Gastroesophageal sphincter (tissue), 3 donors: ENCODE data around the gene SUN5.

Experiments
- CTCF ChIP-seq, 4 experiments: fragments of 200-600 bp in 2 of 4; fragments of 450-650 bp in 2 of 4; sonication (generic) in 1 of 4; IDR thresholded peaks; one replicate each; pipeline ENCODE4 v1.5.1; 2017 to 2019; ENCODE audit warnings: antibody characterized with exemption in 4 of 4, mild to moderate bottlenecking in 2 of 4, moderate library complexity in 2 of 4
- EP300 ChIP-seq: sonication (generic); formaldehyde crosslinking; IDR thresholded peaks from one replicate; pipeline ENCODE4 v1.6.1; 2017; ENCODE audit warnings: antibody characterized with exemption, mild to moderate bottlenecking
- POLR2A ChIP-seq, 2 donors: fragments of 450-650 bp; IDR thresholded peaks; one replicate each; pipeline ENCODE4 v1.6.1; 2017; ENCODE audit warnings: antibody characterized with exemption in 2 of 2, mild to moderate bottlenecking in 2 of 2, moderate library complexity in 1 of 2

- TF ChIP-seq CTCF (IDR thresholded peaks at IDR 0.05) (no peak), POLR2A (IDR thresholded peaks at IDR 0.05) (no peak), EP300 (no peak)
Measured at GRCh38 chr20:33021879-33022278, 17.6 kb upstream of the SUN5 start.
